ENCODE measurements around the gene KIAA0930.
"Not testable (repeated sequence)": the region's sequence is repeated elsewhere in the genome, so short reads cannot be mapped to it uniquely, and the experiment has no call there.

KIAA0930 gene

GRCh38 chr22:45280587-45280980, 39.9 kb upstream of the KIAA0930 start:
- CTCF ChIA-PET: interaction anchor here (1.2 kb wide), 1 partner anchor 9 kb away, joined by 5 read pairs; no protein-coding TSS in a partner anchor
- TF ChIP-seq, protein P1, sequence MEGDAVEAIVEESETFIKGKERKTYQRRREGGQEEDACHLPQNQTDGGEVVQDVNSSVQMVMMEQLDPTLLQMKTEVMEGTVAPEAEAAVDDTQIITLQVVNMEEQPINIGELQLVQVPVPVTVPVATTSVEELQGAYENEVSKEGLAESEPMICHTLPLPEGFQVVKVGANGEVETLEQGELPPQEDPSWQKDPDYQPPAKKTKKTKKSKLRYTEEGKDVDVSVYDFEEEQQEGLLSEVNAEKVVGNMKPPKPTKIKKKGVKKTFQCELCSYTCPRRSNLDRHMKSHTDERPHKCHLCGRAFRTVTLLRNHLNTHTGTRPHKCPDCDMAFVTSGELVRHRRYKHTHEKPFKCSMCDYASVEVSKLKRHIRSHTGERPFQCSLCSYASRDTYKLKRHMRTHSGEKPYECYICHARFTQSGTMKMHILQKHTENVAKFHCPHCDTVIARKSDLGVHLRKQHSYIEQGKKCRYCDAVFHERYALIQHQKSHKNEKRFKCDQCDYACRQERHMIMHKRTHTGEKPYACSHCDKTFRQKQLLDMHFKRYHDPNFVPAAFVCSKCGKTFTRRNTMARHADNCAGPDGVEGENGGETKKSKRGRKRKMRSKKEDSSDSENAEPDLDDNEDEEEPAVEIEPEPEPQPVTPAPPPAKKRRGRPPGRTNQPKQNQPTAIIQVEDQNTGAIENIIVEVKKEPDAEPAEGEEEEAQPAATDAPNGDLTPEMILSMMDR (IDR thresholded peaks at IDR 0.05; ENCODE audit: insufficient read depth, low read length, missing control alignments): no peak
- H3K4me3 ChIP-seq (ENCODE audit: low read depth, low read length): no peak overlapping the region
- POLR2A ChIA-PET: no interaction called here
- DNase-seq (ENCODE audit: low read depth, low spot score): no peak

GRCh38 chr22:45278125-45278524, 37.4 kb upstream of the KIAA0930 start:
- POLR2A ChIA-PET: no interaction called here
- TF ChIP-seq, protein P1 (IDR thresholded peaks at IDR 0.05; ENCODE audit: insufficient read depth, low read length, missing control alignments): no peak
- no peak overlapping the region for H3K4me3 ChIP-seq (ENCODE audit: low read depth, low read length)
- no peak for DNase-seq (ENCODE audit: low read depth, low spot score)
- CTCF ChIA-PET: interaction anchor here (1.7 kb wide), 1 partner anchor 10 kb away, joined by 5 read pairs; no protein-coding TSS in a partner anchor

DNA sequence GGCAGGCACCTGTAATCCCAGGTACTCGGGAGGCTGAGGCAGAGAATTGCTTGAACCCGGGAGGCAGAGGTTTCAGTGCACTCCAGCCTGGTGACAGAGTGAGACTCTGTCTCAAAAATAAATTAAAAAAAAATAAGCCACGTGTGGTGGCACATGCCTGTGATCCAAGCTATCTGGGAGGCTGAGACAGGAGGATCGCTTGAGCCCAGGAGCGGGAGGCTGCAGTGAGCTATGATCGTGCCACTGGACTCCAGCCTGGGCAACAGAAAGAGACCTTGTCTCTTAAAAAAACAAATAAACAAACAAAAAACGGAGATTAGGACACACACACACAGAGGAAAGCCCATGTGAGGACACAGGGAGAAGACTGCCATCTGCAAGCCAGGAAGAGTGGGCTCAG, 37.0 kb upstream of the KIAA0930 start:
- H3K4me3 ChIP-seq (ENCODE audit: low read depth, low read length); DNase-seq (ENCODE audit: low read depth, low spot score); POLR2A ChIA-PET: not testable (repeated sequence)
- CTCF ChIA-PET: interaction anchor here (1.1 to 1.7 kb wide), 2 partner anchors 10 to 272 kb away, joined by 3 to 5 read pairs; no protein-coding TSS in a partner anchor

GRCh38 chr22:45276507-45277105, 35.9 kb upstream of the KIAA0930 start:
- TF ChIP-seq, protein P1 (IDR thresholded peaks at IDR 0.05; ENCODE audit: insufficient read depth, low read length, missing control alignments): no peak
- no peak for DNase-seq (ENCODE audit: low read depth, low spot score)
- CTCF ChIA-PET: interaction anchor here (1.1 kb wide), 1 partner anchor 273 kb away, joined by 3 read pairs; no protein-coding TSS in a partner anchor
- POLR2A ChIA-PET: no interaction called here
- H3K4me3 ChIP-seq (ENCODE audit: low read depth, low read length): no peak overlapping the region

DNA sequence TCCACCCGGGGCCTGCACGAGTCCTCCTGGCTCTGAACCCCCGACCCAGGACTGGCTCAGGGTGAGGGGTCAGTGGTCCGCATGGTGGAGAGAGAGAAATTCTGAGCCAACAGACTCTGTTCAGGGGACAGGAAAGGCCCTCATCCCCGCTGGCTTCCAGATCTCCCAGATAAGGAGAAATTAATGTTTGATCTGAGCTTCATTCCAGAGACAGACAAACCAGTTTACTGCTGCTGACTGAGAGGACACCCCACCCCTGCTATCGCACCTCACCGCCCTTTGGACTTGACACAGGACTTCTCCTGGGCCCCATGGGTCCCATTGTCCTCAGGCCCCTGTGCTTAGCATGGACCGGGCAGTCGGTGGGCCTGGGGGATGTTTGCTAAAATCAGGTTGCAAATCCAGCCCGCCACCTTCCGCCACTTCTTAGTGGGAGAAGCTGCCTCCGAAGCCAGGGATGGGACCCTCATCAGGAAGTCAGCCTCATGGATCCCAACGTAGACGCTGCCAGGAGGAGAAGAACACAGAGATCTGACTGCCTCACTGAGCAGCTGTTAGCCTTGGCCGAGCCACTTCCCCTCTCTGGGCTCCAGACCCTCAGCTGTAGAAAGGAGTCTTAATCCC, 32.9 kb upstream of the KIAA0930 start:
- TF ChIP-seq, protein P1 (IDR thresholded peaks at IDR 0.05; ENCODE audit: insufficient read depth, low read length, missing control alignments): no peak
- DNase-seq (ENCODE audit: low read depth, low spot score): no peak
- POLR2A ChIA-PET: no interaction called here
- CTCF ChIA-PET: interaction anchor here (0.8 to 9.2 kb wide), 5 partner anchors 11 to 279 kb away, joined by 4 to 59 read pairs (median 4); partner anchors contain the start of gene UPK3A
- H3K4me3 ChIP-seq (ENCODE audit: low read depth, low read length): no peak overlapping the region

GRCh38 chr22:45272498-45272897, 31.8 kb upstream of the KIAA0930 start:
- ChIA-PET POLR2A (no interaction called here), CTCF (interaction anchor here (0.8 to 9.2 kb wide), 8 partner anchors 9 to 281 kb away, joined by 3 to 59 read pairs (median 5); no protein-coding TSS in a partner anchor)
- TF ChIP-seq, protein P1 (IDR thresholded peaks at IDR 0.05; ENCODE audit: insufficient read depth, low read length, missing control alignments): no peak
- DNase-seq (ENCODE audit: low read depth, low spot score): no peak
- H3K4me3 ChIP-seq (ENCODE audit: low read depth, low read length): no peak overlapping the region
